ENCODE data around the gene LUZP2.

LUZP2 gene

DNA sequence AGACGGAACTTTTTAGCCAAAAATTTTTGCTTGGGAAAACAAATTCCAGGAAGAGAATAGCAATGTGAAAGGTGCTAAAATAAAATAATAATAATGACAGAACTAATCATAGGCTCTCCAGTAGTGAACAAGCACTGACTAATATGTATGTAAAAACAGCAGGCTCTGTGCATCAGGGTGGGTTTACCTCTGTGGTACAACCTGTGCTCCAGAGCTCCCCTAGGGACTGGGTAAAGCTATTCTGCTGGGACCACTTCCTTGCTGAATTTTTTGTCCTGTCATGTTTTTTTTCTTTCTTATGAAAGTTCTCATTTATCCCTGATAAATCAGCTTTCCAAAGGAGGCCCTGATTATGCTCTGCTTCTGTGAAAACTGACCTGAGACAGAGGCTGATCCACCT, 18.8 kb downstream of the LUZP2 start:
- no peak for TF ChIP-seq POLR2A (IDR thresholded peaks at IDR 0.05; ENCODE audit: low read depth, low read length)
- FAIRE-seq, result no peak

DNA sequence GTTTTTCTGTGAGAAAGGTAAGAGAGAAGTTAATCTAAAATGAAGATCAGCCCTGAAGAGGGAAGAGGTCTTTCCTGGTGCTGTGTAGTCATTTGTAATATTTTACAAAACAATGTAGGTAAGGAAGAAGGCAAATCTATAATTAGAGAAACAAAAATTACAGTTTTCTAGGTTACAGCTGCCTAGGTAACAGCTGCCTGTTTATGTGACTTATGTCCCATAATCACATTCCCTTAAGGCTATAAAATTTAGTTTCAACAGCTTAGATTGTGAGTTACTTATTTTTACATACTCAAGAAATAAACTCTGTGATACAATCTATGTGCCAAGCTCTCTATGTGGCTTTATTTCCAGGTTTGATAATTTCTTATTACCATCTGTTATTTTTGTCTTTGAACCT, 19.8 kb downstream of the LUZP2 start:
- FAIRE-seq (no peak), DNase-seq (ENCODE audit: insufficient read length, low spot score) (no peak)
- TF ChIP-seq POLR2A (IDR thresholded peaks at IDR 0.05; ENCODE audit: low read depth, low read length), result no peak

More for the DNA sequence above, 18.8 kb downstream of the LUZP2 start:
- no peak for DNase-seq (ENCODE audit: insufficient read length, low spot score)

DNA sequence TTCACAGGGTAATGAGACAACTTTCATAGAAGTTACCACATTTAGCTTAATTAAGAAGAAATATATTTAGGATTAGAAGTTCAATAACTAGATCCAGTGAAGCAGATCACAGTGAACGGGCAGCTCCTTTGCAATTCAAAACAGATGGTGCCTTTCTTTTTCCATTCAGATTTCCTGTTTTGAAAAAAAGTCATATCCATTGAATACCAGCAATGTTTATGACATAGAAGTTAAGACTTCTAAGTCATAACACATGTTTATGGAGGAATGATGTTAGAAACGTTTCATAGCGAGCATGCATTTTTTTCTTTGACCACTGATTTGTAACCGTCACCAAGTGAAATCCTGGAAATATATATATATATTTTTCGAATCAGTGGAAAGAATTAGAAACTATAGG, 24.7 kb downstream of the LUZP2 start:
- no peak for TF ChIP-seq POLR2A (IDR thresholded peaks at IDR 0.05; ENCODE audit: low read depth, low read length)
- FAIRE-seq (no peak), DNase-seq (ENCODE audit: insufficient read length, low spot score) (no peak)

DNA sequence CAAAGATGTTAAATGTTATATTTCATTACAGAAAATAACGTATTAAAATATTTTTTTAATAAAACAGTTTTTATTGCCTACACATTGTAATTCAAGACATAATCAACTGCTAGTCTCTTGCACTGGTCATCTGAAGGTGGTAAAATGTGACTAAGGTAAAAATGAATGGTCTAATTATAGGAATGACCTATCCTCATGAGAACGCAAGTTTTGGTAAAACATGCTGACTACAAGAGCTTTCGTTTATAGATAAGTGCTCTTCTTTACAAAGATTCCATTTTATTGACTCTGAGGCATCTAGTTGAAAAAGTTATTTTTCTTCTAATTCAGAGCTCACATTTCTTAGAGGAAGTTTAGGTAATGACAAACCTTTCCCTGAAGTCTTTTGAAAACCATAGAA, 27.3 kb downstream of the LUZP2 start:
- no peak for TF ChIP-seq POLR2A (IDR thresholded peaks at IDR 0.05; ENCODE audit: low read depth, low read length)
- FAIRE-seq, result no peak
- no peak for DNase-seq (ENCODE audit: insufficient read length, low spot score)

DNA sequence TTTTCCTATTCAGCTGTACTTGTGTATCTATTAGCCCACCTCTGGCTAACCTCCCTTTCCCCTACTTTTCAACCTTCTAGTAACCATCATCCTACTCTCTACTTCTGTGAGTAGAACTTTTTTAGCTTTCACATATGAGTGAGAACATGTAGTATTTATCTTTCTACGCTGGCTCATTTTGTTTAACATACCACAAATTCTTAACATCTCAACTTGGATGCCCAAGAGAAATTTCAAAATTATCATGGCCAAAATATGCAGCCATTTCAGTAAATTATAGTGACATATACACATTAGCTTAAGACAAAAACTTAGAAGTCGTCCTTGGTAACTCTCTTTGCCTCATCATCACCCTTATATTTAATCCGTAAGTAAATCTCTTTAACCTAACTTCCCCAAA, 34.7 kb downstream of the LUZP2 start:
- TF ChIP-seq POLR2A (IDR thresholded peaks at IDR 0.05; ENCODE audit: low read depth, low read length), result no peak
- no peak for FAIRE-seq

DNA sequence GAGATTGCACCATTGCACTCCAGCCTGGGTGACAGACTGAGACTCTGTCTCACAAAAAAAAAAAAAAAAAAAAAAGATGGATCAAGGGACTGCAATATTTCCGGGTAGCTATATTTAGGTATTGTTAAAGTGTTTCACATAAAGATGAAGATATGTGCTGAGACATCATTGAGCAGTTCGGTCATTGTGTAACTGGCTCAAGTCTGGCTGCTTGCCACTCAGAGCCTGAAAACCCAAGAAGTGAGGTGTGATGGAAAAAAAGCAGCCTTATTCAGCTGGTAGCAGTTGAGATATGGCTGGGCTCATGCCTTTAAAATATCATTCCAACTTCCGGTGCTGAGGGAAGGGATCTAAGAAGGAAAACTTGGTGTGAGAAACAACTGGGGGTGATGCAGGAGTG, 46.9 kb downstream of the LUZP2 start:
- TF ChIP-seq POLR2A (IDR thresholded peaks at IDR 0.05; ENCODE audit: low read depth, low read length), result no peak
- FAIRE-seq (no peak), DNase-seq (ENCODE audit: insufficient read length, low spot score) (no peak)

More for the DNA sequence above, 34.7 kb downstream of the LUZP2 start:
- no peak for DNase-seq (ENCODE audit: insufficient read length, low spot score)

DNA sequence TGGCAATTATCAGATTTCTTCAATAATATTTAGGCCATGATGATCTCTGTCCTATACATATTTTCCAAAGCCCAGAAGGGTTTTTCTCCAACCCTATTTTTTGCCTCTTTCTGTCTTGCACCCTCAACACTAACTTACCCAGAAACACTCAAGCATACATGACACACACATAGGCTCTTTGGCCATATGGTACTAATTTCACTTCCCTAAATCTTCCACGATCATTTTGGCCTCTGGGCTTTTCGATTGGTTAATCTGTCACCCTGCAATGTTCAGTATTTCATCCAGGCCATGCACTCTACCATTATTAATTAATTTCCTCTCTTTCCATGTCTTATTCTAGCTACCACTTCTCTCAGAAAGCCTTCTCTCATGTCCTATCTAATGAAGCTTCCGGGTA, 59.8 kb downstream of the LUZP2 start:
- TF ChIP-seq POLR2A (IDR thresholded peaks at IDR 0.05; ENCODE audit: low read depth, low read length), result no peak
- DNase-seq (ENCODE audit: insufficient read length, low spot score), result no peak
- FAIRE-seq, result no peak

DNA sequence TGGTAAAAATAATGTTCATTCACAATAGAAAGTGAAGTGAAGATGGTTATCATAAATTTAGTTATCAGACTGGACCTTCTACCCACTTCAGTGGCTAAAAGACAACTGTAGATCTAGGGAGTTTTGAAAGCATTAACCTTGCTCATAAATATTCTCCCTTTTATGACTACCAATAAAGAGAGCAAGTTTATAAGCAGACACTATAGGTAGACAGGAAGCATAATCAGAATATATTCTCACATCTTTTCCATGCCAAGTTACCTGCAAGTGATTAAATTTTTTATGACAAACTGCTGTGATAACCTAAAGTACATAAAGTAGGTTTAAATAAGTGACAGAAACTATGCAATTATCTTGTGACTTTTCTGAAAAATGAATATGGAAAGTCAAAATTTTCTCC, 62.5 kb downstream of the LUZP2 start:
- DNase-seq (ENCODE audit: insufficient read length, low spot score) (no peak), FAIRE-seq (no peak)
- TF ChIP-seq POLR2A (IDR thresholded peaks at IDR 0.05; ENCODE audit: low read depth, low read length), result no peak

DNA sequence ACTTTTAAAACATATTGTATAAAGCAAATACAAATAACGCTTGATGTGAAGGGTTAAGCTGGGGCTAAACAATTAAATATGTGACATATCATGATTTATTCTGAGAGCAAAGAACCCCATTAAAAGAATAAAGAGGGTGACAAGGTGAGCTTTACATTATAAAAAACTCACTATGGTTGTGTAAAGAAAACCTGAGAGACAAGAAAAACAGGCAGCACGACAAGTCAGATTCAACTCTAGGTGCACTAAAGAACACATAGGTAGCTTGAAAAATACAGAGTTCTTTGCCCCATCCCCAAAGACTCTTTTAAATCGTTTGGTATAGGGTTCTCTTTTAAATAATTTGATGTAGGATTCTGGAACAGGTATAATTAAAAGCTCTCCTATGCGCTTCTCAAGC, 63.5 kb downstream of the LUZP2 start:
- no peak for TF ChIP-seq POLR2A (IDR thresholded peaks at IDR 0.05; ENCODE audit: low read depth, low read length)
- FAIRE-seq, result no peak

DNA sequence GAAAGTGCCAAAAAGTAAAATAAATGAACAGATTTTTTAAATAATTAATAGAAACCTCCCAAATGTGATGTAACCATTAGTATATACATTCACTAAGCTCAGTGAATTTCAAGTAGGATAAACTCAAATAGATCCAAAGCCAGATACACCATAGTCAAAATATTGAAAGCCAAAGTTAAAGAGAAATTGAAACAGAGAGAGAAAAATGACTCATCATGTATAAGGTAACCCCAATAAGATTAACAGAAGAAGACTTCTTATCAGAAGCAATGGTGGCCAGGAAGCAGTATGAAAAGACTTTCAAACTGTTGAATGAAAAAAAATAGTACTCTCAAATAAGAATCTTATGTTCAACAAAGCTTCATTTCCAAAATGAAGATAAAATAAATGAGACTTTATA, 70.5 kb downstream of the LUZP2 start:
- DNase-seq (ENCODE audit: insufficient read length, low spot score), result no peak
- no peak for TF ChIP-seq POLR2A (IDR thresholded peaks at IDR 0.05; ENCODE audit: low read depth, low read length)
- no peak for FAIRE-seq

More for the DNA sequence above, 63.5 kb downstream of the LUZP2 start:
- no peak for DNase-seq (ENCODE audit: insufficient read length, low spot score)

DNA sequence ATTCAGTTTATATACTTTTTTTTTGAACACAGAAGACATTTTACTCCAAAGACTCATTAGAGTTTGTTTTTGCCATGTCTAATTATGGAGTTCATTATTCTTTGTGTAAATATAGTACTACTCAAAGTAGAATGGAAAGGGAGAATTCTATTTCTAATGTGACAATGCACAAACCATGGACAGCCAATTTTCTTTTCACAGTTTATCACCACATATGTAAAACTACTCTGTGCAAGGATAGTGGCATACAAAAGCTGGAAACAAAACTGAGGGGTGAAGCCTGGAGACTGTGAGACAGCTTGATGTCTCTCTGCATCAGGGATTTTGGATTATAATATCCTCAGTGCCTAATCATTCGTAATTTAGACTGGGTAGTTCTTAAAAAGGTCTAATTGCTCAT, 75.5 kb downstream of the LUZP2 start:
- DNase-seq (ENCODE audit: insufficient read length, low spot score) (no peak), FAIRE-seq (no peak)
- TF ChIP-seq POLR2A (IDR thresholded peaks at IDR 0.05; ENCODE audit: low read depth, low read length), result no peak

DNA sequence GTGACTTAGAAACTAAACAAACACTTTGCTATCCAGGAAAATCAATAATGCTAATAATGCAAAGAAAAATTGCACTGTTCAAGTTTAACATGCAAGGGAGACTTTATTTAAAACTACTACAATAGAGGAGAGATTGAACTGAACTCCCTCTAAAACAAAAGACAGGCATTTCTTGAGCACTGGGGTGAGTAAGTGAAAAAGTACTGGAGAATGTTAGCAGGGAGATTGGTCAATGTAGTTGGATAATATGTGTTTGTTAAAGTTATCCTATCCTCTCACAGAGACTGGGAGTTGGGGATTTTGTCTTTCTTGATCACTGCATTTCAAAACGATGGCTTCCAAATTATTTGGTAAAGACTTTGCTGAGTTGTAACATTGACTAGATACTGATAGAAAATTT, 77.6 kb downstream of the LUZP2 start:
- FAIRE-seq (no peak), DNase-seq (ENCODE audit: insufficient read length, low spot score) (no peak)
- TF ChIP-seq POLR2A (IDR thresholded peaks at IDR 0.05; ENCODE audit: low read depth, low read length), result no peak

DNA sequence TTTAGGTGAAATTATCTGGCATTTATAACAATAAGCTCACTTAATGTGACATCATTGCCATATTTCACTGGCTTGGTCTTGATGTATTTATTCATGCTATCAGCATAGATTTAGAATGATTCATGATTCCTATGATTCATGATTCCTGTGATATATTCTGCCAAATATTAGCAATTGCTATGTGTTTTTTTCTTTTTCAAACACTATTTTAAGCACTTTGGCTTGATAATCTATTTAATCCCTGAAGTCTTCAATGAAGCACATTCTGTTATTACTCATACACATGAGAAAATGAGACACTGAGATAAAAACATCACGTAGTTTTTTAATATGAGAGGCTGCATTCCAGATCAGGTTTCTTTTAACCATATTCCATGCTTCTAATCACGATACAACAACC, 78.5 kb downstream of the LUZP2 start:
- peak; percentile 52 for FAIRE-seq
- no peak for DNase-seq (ENCODE audit: insufficient read length, low spot score)

DNA sequence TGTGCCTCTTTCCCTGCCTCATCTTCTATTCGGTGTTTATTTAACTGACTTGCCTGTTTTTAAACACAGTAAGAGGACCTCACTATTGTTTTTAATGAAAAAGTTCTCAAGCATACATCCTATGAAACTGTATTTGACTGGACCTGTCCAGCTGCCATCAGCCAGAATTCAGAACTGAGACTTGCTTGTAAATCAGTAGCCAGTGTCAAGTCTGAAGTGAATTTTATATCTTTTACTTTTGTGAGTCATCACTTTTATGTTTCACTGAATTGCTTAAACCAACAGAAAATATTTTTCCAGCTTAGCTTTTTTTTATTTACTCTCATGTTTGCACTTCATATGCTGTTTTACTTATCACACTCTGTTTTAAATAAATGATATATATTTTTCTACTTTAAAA, 88.3 kb downstream of the LUZP2 start:
- FAIRE-seq (peak; percentile 45), DNase-seq (ENCODE audit: insufficient read length, low spot score) (no peak)
- TF ChIP-seq POLR2A (IDR thresholded peaks at IDR 0.05; ENCODE audit: low read depth, low read length), result no peak

More for the DNA sequence above, 78.5 kb downstream of the LUZP2 start:
- TF ChIP-seq POLR2A (IDR thresholded peaks at IDR 0.05; ENCODE audit: low read depth, low read length), result no peak

DNA sequence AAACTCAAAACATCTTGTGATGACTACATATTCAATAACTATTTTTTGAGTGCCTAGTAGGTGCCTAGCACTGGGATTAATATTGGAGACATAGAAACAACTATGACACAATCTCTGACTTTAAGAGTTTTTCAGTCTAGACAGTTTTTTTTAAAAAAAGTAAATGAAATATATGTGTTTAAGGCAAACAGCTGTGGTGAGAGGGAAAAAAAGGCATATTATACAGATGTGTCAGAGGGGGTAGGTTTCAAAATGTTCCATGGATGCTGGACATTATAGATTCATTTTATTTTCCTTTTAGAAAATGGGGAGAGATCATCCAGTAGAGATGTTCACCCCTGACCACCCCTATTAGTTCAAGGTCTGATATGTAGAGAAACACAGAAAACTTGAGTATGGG, 90.8 kb downstream of the LUZP2 start:
- TF ChIP-seq POLR2A (IDR thresholded peaks at IDR 0.05; ENCODE audit: low read depth, low read length), result no peak
- FAIRE-seq (no peak), DNase-seq (ENCODE audit: insufficient read length, low spot score) (no peak)

DNA sequence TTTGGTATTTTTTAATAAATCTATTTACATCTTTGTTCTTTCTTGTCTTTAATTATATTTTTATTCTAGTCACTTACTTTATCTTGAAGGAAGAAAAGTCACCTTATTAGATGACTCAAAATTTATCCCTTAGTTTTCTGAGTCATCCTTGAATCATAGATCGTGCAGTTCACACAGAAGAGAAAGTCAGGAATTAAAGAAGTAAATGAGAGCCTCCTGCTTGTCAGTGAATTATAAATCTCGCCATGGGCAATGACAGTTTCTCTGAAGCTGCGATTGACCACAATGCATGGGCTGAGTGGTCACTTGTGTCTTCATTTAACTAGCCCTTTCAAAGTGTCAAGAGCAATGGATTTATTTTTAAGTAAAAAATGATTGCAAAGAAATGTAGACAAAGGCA, 91.2 kb downstream of the LUZP2 start:
- DNase-seq (ENCODE audit: insufficient read length, low spot score), result no peak
- TF ChIP-seq POLR2A (IDR thresholded peaks at IDR 0.05; ENCODE audit: low read depth, low read length), result no peak
- FAIRE-seq, result peak; percentile 82
